HCT116 (cell line): ENCODE results near the gene ART1. TPM values are rescaled to one million over a fixed set of nuclear protein-coding genes. Genes with fewer than 3 reads are reported as not detected.

Experiments
- ATAC-seq: fragments of 200-7000 bp; cut with Tn5 transposase; 2 replicates; pipeline ENCODE4 v1.9.1; 2020; ENCODE audit warnings: mild to moderate bottlenecking, moderate library complexity
- BruUV-seq: library from RNA; stranded (reverse); fragments of 400-500 nt; replicated peaks from 2 replicates; lab custom pipeline; 2021; lab: Mats Ljungman, UMichigan
- CTCF ChIA-PET: fragments of 300-600 bp; sonication (Branson Sonifier 250); formaldehyde crosslinking; loops from one replicate; lab custom pipeline; 2021; ENCODE audit warnings: antibody characterized with exemption; lab: Charles Lee
- POLR2A ChIA-PET: fragments of 300-600, 350-600 bp; sonication (Branson Sonifier 250); formaldehyde crosslinking; loops from one replicate; lab custom pipeline; 2021; ENCODE audit warnings: antibody characterized with exemption; lab: Charles Lee
- RAD21 ChIA-PET, 2 experiments: fragments of 300-600 bp; sonication (Branson Sonifier 250); formaldehyde crosslinking; loops; one replicate each; lab custom pipeline; 2023; ENCODE audit warnings: low total read pairs in 2 of 2; ENCODE audit not compliant: uncharacterized antibody in 2 of 2, unreplicated experiment in 2 of 2, low non-redundant PET in 1 of 2; lab: Charles Lee
- DNase-seq: peaks from one replicate; pipeline ENCODE4 v3.0.0-alpha.2; 2010; ENCODE audit warnings: low read depth, low spot score
- H2AFZ ChIP-seq: fragments of 200-600 bp; shearing (Covaris generic), sonication (generic); 2 replicates; pipeline ENCODE4 v1.6.1; 2017; ENCODE audit warnings: low read depth, mixed run types, mixed read lengths, antibody characterized with exemption, low read length; ENCODE audit not compliant: poor library complexity, severe bottlenecking
- H3K27ac ChIP-seq: 2 replicates; pipeline ENCODE4 v1.5.1; 2012; ENCODE audit warnings: low read depth, low read length
- H3K27me3 ChIP-seq: fragments of 200-600 bp; sonication (generic); 2 replicates; pipeline ENCODE4 v1.6.1; 2016; ENCODE audit warnings: mixed run types, low read length, mixed read lengths; ENCODE audit not compliant: insufficient read depth
- H3K36me3 ChIP-seq, 2 experiments: fragments of 200-500 bp in 1 of 2; fragments of 200-600 bp in 1 of 2; sonication (Bioruptor generic) in 1 of 2; sonication (generic) in 1 of 2; 2 replicates each; pipeline versions ENCODE4 v1.5.1 to v1.6.1; 2014 to 2016; ENCODE audit warnings: low read length in 2 of 2, inconsistent platforms in 1 of 2, mixed read lengths in 1 of 2, mixed run types in 1 of 2; ENCODE audit not compliant: insufficient read depth in 2 of 2, control insufficient read depth in 1 of 2
- H3K4me1 ChIP-seq, 2 experiments: fragments of 200-600 bp in 1 of 2; sonication (generic) in 1 of 2; 2 replicates each; pipeline versions ENCODE4 v1.5.1 to v1.6.1; 2012 to 2017; ENCODE audit warnings: low read length in 2 of 2, inconsistent platforms in 1 of 2, mild to moderate bottlenecking in 1 of 2, mixed read lengths in 1 of 2, mixed run types in 1 of 2, moderate library complexity in 1 of 2; ENCODE audit not compliant: insufficient read depth in 2 of 2, control insufficient read depth in 1 of 2
- H3K4me2 ChIP-seq: fragments of 200-600 bp; sonication (generic); 2 replicates; pipeline ENCODE4 v1.6.1; 2017; ENCODE audit warnings: mixed run types, low read length, mixed read lengths
- H3K4me3 ChIP-seq, 2 experiments: fragments of 200-600 bp in 1 of 2; sonication (generic) in 1 of 2; replicated peaks in 1 of 2; 2 replicates each; pipeline ENCODE4 v1.5.1; 2011 to 2016; ENCODE audit warnings: low read length in 2 of 2, control low read depth in 1 of 2, low read depth in 1 of 2, mild to moderate bottlenecking in 1 of 2, mixed read lengths in 1 of 2, mixed run types in 1 of 2
- H3K79me2 ChIP-seq: fragments of 200-600 bp; sonication (generic); 2 replicates; pipeline ENCODE4 v1.6.1; 2017; ENCODE audit warnings: mild to moderate bottlenecking, mixed run types, low read length, moderate library complexity, mixed read lengths; ENCODE audit not compliant: insufficient read depth
- H3K9ac ChIP-seq: fragments of 200-600 bp; sonication (generic); 2 replicates; pipeline ENCODE4 v1.6.1; 2016; ENCODE audit warnings: low read length, mixed read lengths
- H3K9me2 ChIP-seq: fragments of 200-600 bp; sonication (generic), shearing (Covaris generic); 2 replicates; pipeline ENCODE4 v1.6.1; 2017; ENCODE audit warnings: mixed run types, mild to moderate bottlenecking, moderate library complexity; ENCODE audit not compliant: insufficient read depth
- H3K9me3 ChIP-seq, 2 experiments: fragments of 200-500 bp in 1 of 2; fragments of 200-600 bp in 1 of 2; sonication (Bioruptor generic) in 1 of 2; sonication (generic) in 1 of 2; 2 replicates each; pipeline ENCODE4 v1.6.1; 2014 to 2017; ENCODE audit warnings: low read length in 2 of 2, mixed read lengths in 2 of 2, inconsistent platforms in 1 of 2, low read depth in 1 of 2, mild to moderate bottlenecking in 1 of 2, mixed run types in 1 of 2, moderate library complexity in 1 of 2; ENCODE audit not compliant: control insufficient read depth in 1 of 2, insufficient read depth in 1 of 2
- H4K20me1 ChIP-seq: fragments of 200-600 bp; sonication (generic), shearing (Covaris generic); 2 replicates; pipeline ENCODE4 v1.6.1; 2017; ENCODE audit warnings: mixed run types, mild to moderate bottlenecking, moderate library complexity; ENCODE audit not compliant: insufficient read depth
- CBX3 ChIP-seq: IDR thresholded peaks from 2 replicates; pipeline ENCODE4 v1.6.1; 2012; ENCODE audit warnings: low read depth
- CEBPB ChIP-seq: IDR thresholded peaks from 2 replicates; pipeline ENCODE4 v1.6.1; 2012; ENCODE audit warnings: low read depth
- EZH2 ChIP-seq: fragments of 200-600 bp; sonication (generic); IDR thresholded peaks from 2 replicates; pipeline ENCODE4 v1.6.1; 2017; ENCODE audit warnings: antibody characterized with exemption, mixed run types
- EZH2phosphoT487 ChIP-seq: fragments of 200-600 bp; IDR thresholded peaks from 2 replicates; pipeline ENCODE4 v1.6.1; 2018; ENCODE audit warnings: antibody characterized with exemption, borderline replicate concordance
- FOSL1 ChIP-seq: IDR thresholded peaks from 2 replicates; pipeline ENCODE4 v1.6.1; 2012; ENCODE audit warnings: low read depth
- JUND ChIP-seq: IDR thresholded peaks from 2 replicates; pipeline ENCODE4 v1.6.1; 2012
- POLR2A ChIP-seq: IDR thresholded peaks from 2 replicates; pipeline ENCODE4 v1.7.0; 2011; ENCODE audit warnings: borderline replicate concordance; ENCODE audit not compliant: insufficient read depth, insufficient read length; ENCODE audit errors: extremely low read depth
- SRF ChIP-seq: IDR thresholded peaks from 2 replicates; pipeline ENCODE4 v1.6.1; 2012; ENCODE audit warnings: low read depth
- intact Hi-C: fragments of 100-400 bp; cut with micrococcal nuclease; formaldehyde crosslinking; loops from 2 replicates; pipeline ENCODE4 v1.10.0; 2022
- total RNA-seq: library from RNA; stranded (reverse); gene quantifications from one replicate; pipeline ENCODE4 v1.2.1, GENCODE V29; 2021; ENCODE audit not compliant: unreplicated experiment

Gene ART1
- total RNA-seq, 1 experiment from 2014 or later, result not detected

DNA sequence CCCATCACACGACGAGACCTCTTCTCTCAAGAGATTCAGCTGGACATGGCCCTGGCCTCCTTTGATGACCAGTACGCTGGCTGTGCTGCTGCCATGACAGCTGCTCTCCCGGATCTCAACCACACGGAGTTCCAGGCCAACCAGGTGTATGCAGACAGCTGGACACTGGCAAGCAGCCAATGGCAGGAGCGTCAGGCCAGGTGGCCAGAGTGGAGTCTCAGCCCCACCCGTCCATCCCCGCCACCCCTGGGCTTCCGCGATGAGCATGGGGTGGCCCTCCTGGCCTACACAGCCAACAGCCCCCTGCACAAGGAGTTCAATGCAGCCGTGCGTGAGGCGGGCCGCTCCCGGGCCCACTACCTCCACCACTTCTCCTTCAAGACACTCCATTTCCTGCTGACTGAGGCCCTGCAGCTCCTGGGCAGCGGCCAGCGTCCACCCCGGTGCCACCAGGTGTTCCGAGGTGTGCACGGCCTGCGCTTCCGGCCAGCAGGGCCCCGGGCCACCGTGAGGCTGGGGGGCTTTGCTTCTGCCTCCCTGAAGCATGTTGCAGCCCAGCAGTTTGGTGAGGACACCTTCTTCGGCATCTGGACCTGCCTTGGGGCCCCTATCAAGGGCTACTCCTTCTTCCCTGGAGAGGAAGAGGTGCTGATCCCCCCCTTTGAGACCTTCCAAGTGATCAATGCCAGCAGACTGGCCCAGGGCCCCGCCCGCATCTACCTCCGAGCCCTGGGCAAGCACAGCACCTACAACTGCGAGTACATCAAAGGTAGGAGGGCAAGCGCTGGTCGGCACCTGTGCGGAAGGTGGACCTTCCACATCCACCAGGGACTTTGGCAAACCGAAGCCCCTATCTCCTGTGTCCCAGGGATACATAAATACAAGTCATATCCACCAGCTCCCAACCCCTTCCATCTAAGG lies 14.9 kb downstream of the ART1 start:
- intact Hi-C loops, result no loop called here

GRCh38 chr11:3660960-3661359 lies 16.0 kb downstream of the ART1 start:
- no peak for DNase-seq
- intact Hi-C loops, result no loop called here
- RAD21 ChIA-PET, result no interaction called here
- TF ChIP-seq CBX3, result no peak
- no peak for TF ChIP-seq EZH2phosphoT487
- no peak for TF ChIP-seq EZH2
- TF ChIP-seq, all 23 proteins: peak for 0
- Histone ChIP-seq H3K27ac (no peak overlapping the region), H3K4me2 (no peak overlapping the region), H3K36me3 (no peaks in the 10 kb centered on the region), H3K4me3 (no peak overlapping the region), H3K9me2 (no peaks in the 10 kb centered on the region), H3K9ac (no peak overlapping the region), H3K4me1 (no peaks in the 10 kb centered on the region), H3K79me2 (no peaks in the 10 kb centered on the region), H4K20me1 (no peaks in the 10 kb centered on the region), H3K9me3 (no peaks in the 10 kb centered on the region), H2AFZ (no peak overlapping the region), H3K27me3 (no peaks in the 10 kb centered on the region)
- ChIA-PET POLR2A (no interaction called here), CTCF (no interaction called here)
- BruUV-seq, result no TSS peak
- no peak for ATAC-seq

More for the DNA sequence above, 14.9 kb downstream of the ART1 start:
- Histone ChIP-seq H3K9ac (no peak overlapping the region), H3K4me1 (no peaks in the 10 kb centered on the region), H3K9me3 (no peaks in the 10 kb centered on the region), H3K27ac (no peak overlapping the region), H2AFZ (no peak overlapping the region), H3K4me3 (no peak overlapping the region), H3K9me2 (no peaks in the 10 kb centered on the region), H4K20me1 (no peaks in the 10 kb centered on the region), H3K27me3 (peaks cover 4% of the 10 kb centered on the region; the same call in 1 of the 2 replicates), H3K79me2 (no peaks in the 10 kb centered on the region), H3K36me3 (no peaks in the 10 kb centered on the region), H3K4me2 (no peak overlapping the region)
- POLR2A ChIA-PET, result no interaction called here
- no peak for ATAC-seq
- no peak for DNase-seq
- BruUV-seq, result no TSS peak
- no peak for TF ChIP-seq CEBPB
- TF ChIP-seq JUND, result no peak
- no peak for TF ChIP-seq FOSL1
- TF ChIP-seq POLR2A, result no peak
- no peak for TF ChIP-seq SRF
- CTCF ChIA-PET, result no interaction called here
- RAD21 ChIA-PET, result no interaction called here
